Mesothelial cell of epicardium (in vitro differentiated cells): Measurements from ENCODE around the gene C4orf50. TPM values are rescaled to one million over a fixed set of nuclear protein-coding genes. Genes with fewer than 3 reads are reported as not detected.

ENCODE experiments used
- DNase-seq, 2 experiments: peaks; one replicate each; pipeline ENCODE4 v3.0.0; 2021; ENCODE audit warnings: low spot score in 2 of 2; ENCODE audit not compliant: unreplicated experiment in 2 of 2
- H3K27ac Mint-ChIP-seq: 2 replicates; pipeline ENCODE4 v1.8.0; 2021; ENCODE audit warnings: mixed read lengths
- H3K27me3 Mint-ChIP-seq: 2 replicates; pipeline ENCODE4 v1.8.0; 2021; ENCODE audit warnings: low read depth, mixed read lengths
- H3K36me3 Mint-ChIP-seq: 2 replicates; pipeline ENCODE4 v1.8.0; 2021; ENCODE audit warnings: mixed read lengths
- H3K4me1 Mint-ChIP-seq: 2 replicates; pipeline ENCODE4 v1.8.0; 2021; ENCODE audit warnings: mixed read lengths
- H3K4me3 Mint-ChIP-seq: 2 replicates; pipeline ENCODE4 v1.8.0; 2021; ENCODE audit warnings: mild to moderate bottlenecking, moderate library complexity, mixed read lengths
- H3K9me3 Mint-ChIP-seq: 2 replicates; pipeline ENCODE4 v1.8.0; 2021; ENCODE audit warnings: mixed read lengths
- total RNA-seq: library from RNA; stranded (reverse); gene quantifications from 3 replicates; pipeline ENCODE4 v1.2.1, GENCODE V29; 2021
- TF ChIP-seq, protein P1 (sequence below): fragments of 200-600 bp; sonication (generic); IDR thresholded peaks from one replicate; pipeline ENCODE4 v1.5.0; 2021; ENCODE audit warnings: antibody characterized with exemption; ENCODE audit not compliant: unreplicated experiment

C4orf50 gene
- total RNA-seq, 1 donor from 2014 or later, result 0.04 TPM

DNA sequence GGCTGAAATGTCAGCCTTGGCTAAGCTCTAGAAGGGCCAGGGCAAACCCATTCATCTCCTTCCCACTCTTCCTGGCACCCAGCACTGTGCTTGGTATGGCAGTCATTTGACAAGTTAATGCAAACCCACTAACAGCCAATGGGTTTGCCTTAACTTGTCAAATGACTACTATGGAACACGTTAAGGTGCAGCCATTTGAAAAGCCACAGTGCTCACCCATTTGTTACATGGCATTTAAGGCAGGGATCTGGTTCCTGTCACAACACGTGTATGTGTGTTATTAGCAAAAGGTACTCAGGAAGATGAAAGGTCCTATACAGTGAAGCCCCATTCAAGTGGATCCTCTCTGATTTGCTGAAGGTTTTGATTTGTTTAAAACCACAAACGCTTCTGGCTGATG is 132.5 kb downstream of the C4orf50 start:
- Mint-ChIP-seq H3K27ac (no peak overlapping the region), H3K4me3 (no peak overlapping the region), H3K4me1 (peaks cover 15% of the 10 kb centered on the region), H3K36me3 (no peaks in the 10 kb centered on the region), H3K27me3 (peaks cover 88% of the 10 kb centered on the region), H3K9me3 (no peaks in the 10 kb centered on the region)
- no peak for DNase-seq
- TF ChIP-seq, protein P1, sequence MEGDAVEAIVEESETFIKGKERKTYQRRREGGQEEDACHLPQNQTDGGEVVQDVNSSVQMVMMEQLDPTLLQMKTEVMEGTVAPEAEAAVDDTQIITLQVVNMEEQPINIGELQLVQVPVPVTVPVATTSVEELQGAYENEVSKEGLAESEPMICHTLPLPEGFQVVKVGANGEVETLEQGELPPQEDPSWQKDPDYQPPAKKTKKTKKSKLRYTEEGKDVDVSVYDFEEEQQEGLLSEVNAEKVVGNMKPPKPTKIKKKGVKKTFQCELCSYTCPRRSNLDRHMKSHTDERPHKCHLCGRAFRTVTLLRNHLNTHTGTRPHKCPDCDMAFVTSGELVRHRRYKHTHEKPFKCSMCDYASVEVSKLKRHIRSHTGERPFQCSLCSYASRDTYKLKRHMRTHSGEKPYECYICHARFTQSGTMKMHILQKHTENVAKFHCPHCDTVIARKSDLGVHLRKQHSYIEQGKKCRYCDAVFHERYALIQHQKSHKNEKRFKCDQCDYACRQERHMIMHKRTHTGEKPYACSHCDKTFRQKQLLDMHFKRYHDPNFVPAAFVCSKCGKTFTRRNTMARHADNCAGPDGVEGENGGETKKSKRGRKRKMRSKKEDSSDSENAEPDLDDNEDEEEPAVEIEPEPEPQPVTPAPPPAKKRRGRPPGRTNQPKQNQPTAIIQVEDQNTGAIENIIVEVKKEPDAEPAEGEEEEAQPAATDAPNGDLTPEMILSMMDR, result no peak

DNA sequence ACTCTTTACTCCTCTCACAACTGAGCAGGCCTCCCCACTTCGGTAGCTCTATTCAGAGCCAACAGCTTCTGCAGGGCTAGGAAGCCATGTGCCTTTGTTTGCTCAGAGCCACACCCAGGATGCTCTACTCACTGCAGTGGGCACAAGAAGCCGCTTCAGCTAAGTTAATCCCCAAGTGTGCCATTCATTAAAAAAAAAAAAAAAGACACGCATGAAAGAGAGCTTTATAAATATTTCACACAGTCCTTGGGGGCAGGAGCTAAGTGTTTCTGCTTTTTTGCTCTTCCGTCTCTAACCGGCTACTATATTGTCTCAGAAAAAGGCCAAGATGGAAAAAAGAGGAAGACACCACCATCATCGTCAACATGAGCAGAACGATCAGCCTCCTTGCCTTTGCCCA is 133.4 kb downstream of the C4orf50 start:
- Mint-ChIP-seq H3K4me1 (peaks cover 11% of the 10 kb centered on the region), H3K4me3 (no peak overlapping the region), H3K36me3 (no peaks in the 10 kb centered on the region), H3K9me3 (no peaks in the 10 kb centered on the region), H3K27ac (no peak overlapping the region), H3K27me3 (peaks cover 84% of the 10 kb centered on the region)
- TF ChIP-seq, protein P1, result no peak
- DNase-seq, result no peak

DNA sequence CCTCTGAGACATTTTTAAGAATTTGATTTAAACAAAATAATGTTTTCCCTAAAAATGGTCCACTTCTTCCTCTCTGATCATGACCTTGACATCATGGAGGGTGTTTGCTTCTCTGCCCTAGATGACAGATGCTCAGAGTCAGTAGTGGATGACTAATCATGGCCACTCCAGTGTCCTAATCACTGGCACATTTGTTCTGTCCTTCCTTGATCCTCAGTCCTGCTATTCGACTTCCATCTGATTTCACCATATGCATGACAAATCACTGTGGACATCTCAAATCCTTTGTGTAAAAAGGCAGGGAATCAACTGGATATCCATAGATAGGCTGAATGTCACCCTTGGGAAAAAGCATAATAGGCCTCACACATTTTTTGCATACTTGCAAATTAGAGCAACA is 134.3 kb downstream of the C4orf50 start:
- peaks cover 7% of the 10 kb centered on the region for H3K4me1 Mint-ChIP-seq
- peaks cover 84% of the 10 kb centered on the region for H3K27me3 Mint-ChIP-seq
- no peaks in the 10 kb centered on the region for H3K36me3 Mint-ChIP-seq

DNA sequence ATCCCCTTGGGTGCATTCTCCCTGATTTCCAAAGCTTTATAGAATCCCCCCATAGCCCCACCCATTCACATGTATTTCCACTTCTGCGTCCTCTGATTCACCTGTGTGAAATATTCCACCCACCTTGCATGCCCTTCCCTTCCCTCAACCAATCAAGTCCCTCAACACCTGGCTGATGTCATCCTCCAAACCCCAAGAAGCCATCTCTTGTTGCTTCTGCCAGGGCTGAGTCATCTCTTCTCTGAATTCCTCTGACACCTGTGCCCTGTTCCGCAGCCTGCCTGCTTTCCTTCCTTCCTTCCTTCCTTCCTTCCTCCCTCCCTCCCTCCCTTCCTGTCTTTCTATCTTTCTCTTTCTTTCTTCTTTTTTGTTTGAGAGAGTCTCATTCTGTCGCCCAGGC is 135.3 kb downstream of the C4orf50 start:
- TF ChIP-seq, protein P1, result no peak
- Mint-ChIP-seq H3K9me3 (no peaks in the 10 kb centered on the region), H3K36me3 (no peaks in the 10 kb centered on the region), H3K4me1 (peaks cover 4% of the 10 kb centered on the region), H3K27ac (no peak overlapping the region), H3K4me3 (no peak overlapping the region), H3K27me3 (peaks cover 81% of the 10 kb centered on the region)
- DNase-seq, result no peak

More for the DNA sequence above, 134.3 kb downstream of the C4orf50 start:
- H3K9me3 Mint-ChIP-seq, result no peaks in the 10 kb centered on the region
- TF ChIP-seq, protein P1, result no peak
- DNase-seq, result no peak
- no peak overlapping the region for H3K4me3 Mint-ChIP-seq
- H3K27ac Mint-ChIP-seq, result no peak overlapping the region

DNA sequence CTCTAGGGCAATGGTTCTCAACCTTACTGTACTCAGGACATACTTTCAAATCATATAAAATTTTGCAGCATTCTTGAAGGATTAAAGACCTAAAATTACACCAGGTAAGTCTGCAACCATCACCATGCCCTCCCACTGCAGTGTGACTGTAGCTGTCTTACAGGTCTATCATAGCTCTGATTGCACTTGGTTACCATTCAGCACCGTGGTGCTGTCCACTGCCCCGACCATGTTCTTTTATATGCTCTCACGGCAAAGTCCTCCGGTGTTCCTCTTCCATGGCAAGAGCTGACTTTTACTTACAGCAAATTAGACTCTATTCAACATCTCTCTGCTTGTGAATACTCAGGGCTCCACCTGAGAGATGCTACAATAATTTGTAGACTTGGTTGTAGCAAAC is 136.9 kb downstream of the C4orf50 start:
- H3K9me3 Mint-ChIP-seq, result no peaks in the 10 kb centered on the region

More for the DNA sequence above, 136.9 kb downstream of the C4orf50 start:
- DNase-seq, result no peak
- Mint-ChIP-seq H3K27me3 (peaks cover 74% of the 10 kb centered on the region), H3K4me3 (no peak overlapping the region), H3K36me3 (no peaks in the 10 kb centered on the region), H3K27ac (no peak overlapping the region), H3K4me1 (no peaks in the 10 kb centered on the region)
- TF ChIP-seq, protein P1, result no peak
